ENCODE data around the gene CKAP4. TPM values are rescaled to one million over a fixed set of nuclear protein-coding genes. Genes with fewer than 3 reads are reported as not detected.

The CKAP4 gene
- total RNA-seq, 1 experiment from 2014 or later, result 62.4 TPM

DNA sequence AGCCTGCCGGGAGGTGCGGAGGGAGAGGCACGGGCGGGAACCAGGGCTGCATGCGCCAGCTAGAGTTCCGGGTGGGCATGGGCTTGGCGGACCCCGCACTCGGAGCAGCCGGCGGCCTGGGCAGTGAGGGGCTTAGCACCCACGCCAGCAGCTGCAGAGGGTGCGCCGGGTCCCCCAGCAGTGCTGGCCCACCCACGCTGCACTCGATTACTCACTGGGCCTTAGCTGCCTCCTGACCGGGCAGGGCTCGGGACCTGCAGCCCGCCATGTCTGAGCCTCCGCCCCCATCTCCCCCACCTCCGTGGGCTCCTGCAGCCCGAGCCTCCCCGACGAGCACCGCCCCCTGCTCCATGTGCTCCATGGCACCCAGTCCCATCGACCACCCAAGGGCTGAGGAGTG, 14.8 kb downstream of the CKAP4 start:
- no peak overlapping the region for H3K4ac ChIP-seq (ENCODE audit: low read depth, low read length)
- TF ChIP-seq, protein P1, sequence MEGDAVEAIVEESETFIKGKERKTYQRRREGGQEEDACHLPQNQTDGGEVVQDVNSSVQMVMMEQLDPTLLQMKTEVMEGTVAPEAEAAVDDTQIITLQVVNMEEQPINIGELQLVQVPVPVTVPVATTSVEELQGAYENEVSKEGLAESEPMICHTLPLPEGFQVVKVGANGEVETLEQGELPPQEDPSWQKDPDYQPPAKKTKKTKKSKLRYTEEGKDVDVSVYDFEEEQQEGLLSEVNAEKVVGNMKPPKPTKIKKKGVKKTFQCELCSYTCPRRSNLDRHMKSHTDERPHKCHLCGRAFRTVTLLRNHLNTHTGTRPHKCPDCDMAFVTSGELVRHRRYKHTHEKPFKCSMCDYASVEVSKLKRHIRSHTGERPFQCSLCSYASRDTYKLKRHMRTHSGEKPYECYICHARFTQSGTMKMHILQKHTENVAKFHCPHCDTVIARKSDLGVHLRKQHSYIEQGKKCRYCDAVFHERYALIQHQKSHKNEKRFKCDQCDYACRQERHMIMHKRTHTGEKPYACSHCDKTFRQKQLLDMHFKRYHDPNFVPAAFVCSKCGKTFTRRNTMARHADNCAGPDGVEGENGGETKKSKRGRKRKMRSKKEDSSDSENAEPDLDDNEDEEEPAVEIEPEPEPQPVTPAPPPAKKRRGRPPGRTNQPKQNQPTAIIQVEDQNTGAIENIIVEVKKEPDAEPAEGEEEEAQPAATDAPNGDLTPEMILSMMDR (conservative IDR thresholded peaks at IDR 0.05), result no peak
- H2BK120ac ChIP-seq (ENCODE audit: low read depth, low read length, poor library complexity, severe bottlenecking), result no peak overlapping the region
- Mint-ChIP-seq H3K4me1 (peaks cover 3 to 4% of the 10 kb centered on the region in 2 experiments; a peak in 3 of 4 replicates), H3K9me3 (peaks cover 2% of the 10 kb centered on the region in 2 experiments; a peak in 2 of 5 replicates), H3K36me3 (ENCODE audit: insufficient read depth in 1 of 3, low read depth in 3 of 3) (peaks cover 4 to 7% (median 4%) of the 10 kb centered on the region in 3 experiments), H3K27ac (no peak overlapping the region), H3K27me3 (ENCODE audit: low read depth) (no peaks in the 10 kb centered on the region), H3K4me3 (no peak overlapping the region)
- WGBS (ENCODE audit: extremely low coverage, insufficient read length, low lambda C conversion rate), result no CpG with 5 or more reads among the region's 26 CpGs
- H3K27me3 ChIP-seq (ENCODE audit: insufficient read depth, low read length), result no peaks in the 10 kb centered on the region
- H3K9me3 ChIP-seq (ENCODE audit: control insufficient read depth, low read depth, low read length), result no peaks in the 10 kb centered on the region
- no peak overlapping the region for H3K56ac ChIP-seq (ENCODE audit: insufficient read length, low read depth, low read length)
- H2BK12ac ChIP-seq (ENCODE audit: insufficient read length, low read depth, low read length), result no peak overlapping the region
- no peak overlapping the region for H3K18ac ChIP-seq (ENCODE audit: insufficient read length, low read depth, low read length)
- no peak overlapping the region for H2BK5ac ChIP-seq (ENCODE audit: insufficient read length, low read length)
- no peak overlapping the region for H2BK15ac ChIP-seq (ENCODE audit: low read depth, low read length)
- H4K5ac ChIP-seq (ENCODE audit: insufficient read length, low read depth, low read length), result no peak overlapping the region
- H4K20me1 ChIP-seq (ENCODE audit: control insufficient read depth, insufficient read depth, insufficient read length), result no peaks in the 10 kb centered on the region
- H3K4me2 ChIP-seq (ENCODE audit: insufficient read depth, insufficient read length, low read length), result no peak overlapping the region
- no peaks in the 10 kb centered on the region for H3K79me2 ChIP-seq (ENCODE audit: insufficient read depth, low read length)
- H3K23ac ChIP-seq (ENCODE audit: insufficient read length, low read depth, low read length), result no peak overlapping the region
- no peaks in the 10 kb centered on the region for H3K23me2 ChIP-seq (ENCODE audit: insufficient read length, low read depth, low read length, poor library complexity, severe bottlenecking)
- no peak overlapping the region for H2BK20ac ChIP-seq (ENCODE audit: low read depth, low read length, poor library complexity, severe bottlenecking)
- no peak overlapping the region for H3K14ac ChIP-seq (ENCODE audit: insufficient read depth, low read length)
- H2AK5ac ChIP-seq (ENCODE audit: insufficient read length, low read length), result no peak overlapping the region
- H3K27ac ChIP-seq (ENCODE audit: insufficient read length, low read depth, low read length), result no peak overlapping the region
- DNase-seq, result no peak
- H3K79me1 ChIP-seq (ENCODE audit: insufficient read depth, low read depth, low read length, poor library complexity, severe bottlenecking), result no peaks in the 10 kb centered on the region
- H3T11ph ChIP-seq (ENCODE audit: low read length), result no peak overlapping the region
- H3K4me1 ChIP-seq (ENCODE audit: insufficient read depth, low read length), result no peaks in the 10 kb centered on the region
- H3K9ac ChIP-seq (ENCODE audit: extremely low read depth, insufficient read length, low read length), result no peak overlapping the region
- H4K8ac ChIP-seq (replicated peaks; ENCODE audit: insufficient read length, low read depth, low read length), result no peak overlapping the region
- no peak overlapping the region for H2AFZ ChIP-seq (ENCODE audit: low read length)
- no peak overlapping the region for H4K91ac ChIP-seq (ENCODE audit: insufficient read length, low read depth, low read length)

Measured in H9 (cell line).